ENCODE measurements around the gene MSRB2.
"Not testable (repeated sequence)": the region's sequence is repeated elsewhere in the genome, so short reads cannot be mapped to it uniquely, and the experiment has no call there.

Gene MSRB2

GRCh38 chr10:23095404-23095965 lies at the start of gene MSRB2:
MSRB2 (plus strand) TSS chr10:23095579; CDS start chr10:23095609, 30 bp downstream.
- DNase-seq (ENCODE audit: low spot score), result peak; percentile 91

- no peak for DNase-seq (ENCODE audit: low spot score)
Measured at GRCh38 chr10:23046027-23046426, 49.4 kb upstream of the MSRB2 start.

- no peak for DNase-seq (ENCODE audit: low spot score)
Measured at GRCh38 chr10:23047201-23048050, 48.0 kb upstream of the MSRB2 start.

- no peak for DNase-seq (ENCODE audit: low spot score)
Measured at GRCh38 chr10:23048191-23048590, 47.2 kb upstream of the MSRB2 start.

GRCh38 chr10:23051278-23051677 lies 44.1 kb upstream of the MSRB2 start:
- no peak for DNase-seq (ENCODE audit: low spot score)

- DNase-seq (ENCODE audit: low spot score), result peak; percentile 13
Measured at GRCh38 chr10:23051855-23052331, 43.5 kb upstream of the MSRB2 start.

DNA sequence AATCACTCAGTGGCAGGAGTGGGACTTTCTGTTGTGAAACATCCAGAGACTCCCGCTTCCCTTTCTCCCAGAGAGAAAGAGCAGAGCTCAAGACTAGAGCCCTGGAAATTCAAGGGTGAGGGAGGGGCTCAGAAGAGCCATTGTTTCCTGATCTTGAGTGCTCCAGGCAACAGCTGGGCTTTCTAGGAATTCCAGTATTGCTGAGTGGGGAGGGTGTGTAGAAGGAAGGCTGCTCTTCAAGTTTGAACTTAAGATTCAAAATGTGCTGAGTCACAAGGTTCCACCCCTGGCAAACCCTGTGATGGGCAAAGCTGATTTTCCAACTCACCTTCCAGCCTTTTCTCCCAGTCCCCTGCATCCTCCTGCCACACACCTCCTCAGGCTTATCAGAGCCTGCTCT lies 42.3 kb upstream of the MSRB2 start:
- DNase-seq (ENCODE audit: low spot score), result peak; percentile 38

GRCh38 chr10:23055424-23056185 lies 39.8 kb upstream of the MSRB2 start:
- no peak for DNase-seq (ENCODE audit: low spot score)

- DNase-seq (ENCODE audit: low spot score), result no peak
Measured at GRCh38 chr10:23056186-23056579, 39.2 kb upstream of the MSRB2 start.

GRCh38 chr10:23058366-23058765 lies 37.0 kb upstream of the MSRB2 start:
- DNase-seq (ENCODE audit: low spot score), result no peak

- DNase-seq (ENCODE audit: low spot score), result no peak
Measured at GRCh38 chr10:23060918-23061317, 34.5 kb upstream of the MSRB2 start.

DNA sequence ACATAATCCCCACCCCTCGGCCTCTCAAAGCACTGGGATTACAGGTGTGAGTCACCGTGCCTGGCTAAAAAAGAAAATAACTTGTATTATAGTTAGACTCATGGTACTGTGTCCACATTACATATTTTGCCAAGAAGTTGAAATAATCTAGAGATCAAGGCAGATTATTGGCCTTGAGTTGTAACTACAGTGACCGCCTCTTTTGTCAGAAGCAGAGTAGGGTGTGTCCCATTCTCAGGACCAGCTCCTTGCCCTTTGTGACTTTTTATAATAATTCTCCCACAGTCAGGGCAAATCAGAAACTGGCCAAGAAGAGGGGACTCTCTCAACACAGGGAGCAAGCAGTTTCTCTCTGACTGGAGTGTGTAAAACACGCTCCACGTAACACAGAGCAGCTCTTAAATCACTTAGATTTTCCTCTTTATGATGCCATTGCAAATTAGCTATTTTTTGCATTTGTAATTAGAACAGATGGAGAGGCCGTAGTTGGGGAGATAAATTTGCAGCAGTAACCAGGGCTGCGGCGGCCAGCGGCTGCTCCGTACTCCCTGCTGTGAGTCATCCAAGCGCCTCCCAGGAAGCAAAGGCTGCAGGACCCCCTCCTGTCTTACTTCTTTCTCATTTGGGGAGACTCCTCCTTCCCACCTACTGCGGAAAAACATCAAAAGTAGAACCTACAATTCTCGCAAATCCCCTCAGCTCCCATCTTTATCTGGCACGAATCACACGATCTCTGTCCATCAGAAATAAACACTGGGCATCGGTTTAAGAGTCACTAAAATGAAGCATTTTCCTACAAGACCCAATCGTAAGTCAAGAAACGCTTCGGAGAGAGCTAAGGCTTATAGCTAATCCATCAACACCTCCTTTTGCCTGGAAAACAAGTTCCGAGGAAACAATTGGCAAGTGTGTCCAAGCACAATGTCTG lies 32.1 kb upstream of the MSRB2 start:
- DNase-seq (ENCODE audit: low spot score), result peak; percentile 14

GRCh38 chr10:23063973-23064812 lies 31.2 kb upstream of the MSRB2 start:
- DNase-seq (ENCODE audit: low spot score), result no peak

GRCh38 chr10:23064813-23065114 lies 30.6 kb upstream of the MSRB2 start:
- DNase-seq (ENCODE audit: low spot score), result not testable (repeated sequence)

GRCh38 chr10:23065181-23065948 lies 30.0 kb upstream of the MSRB2 start:
- DNase-seq (ENCODE audit: low spot score), result peak; percentile 83

DNA sequence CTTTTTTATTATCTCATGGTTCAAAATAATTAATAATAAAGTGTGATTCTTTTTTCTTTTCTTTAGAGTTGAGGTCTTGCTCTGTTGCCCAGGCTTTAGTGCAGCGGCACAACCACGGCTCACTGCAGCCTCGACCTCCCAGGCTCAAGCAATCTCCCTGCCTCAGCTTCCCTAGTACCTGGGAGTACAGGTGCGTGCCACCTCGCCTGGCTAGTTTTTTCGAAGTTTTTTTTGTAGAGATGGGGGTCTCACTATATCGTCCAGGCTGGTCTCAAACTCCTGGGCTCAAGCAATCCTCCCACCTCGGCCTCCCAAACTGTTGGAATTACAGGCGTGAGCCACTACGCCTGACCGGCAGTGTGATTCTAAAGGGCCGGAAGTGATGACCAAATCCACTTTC lies 28.0 kb upstream of the MSRB2 start:
- DNase-seq (ENCODE audit: low spot score), result no peak

DNA sequence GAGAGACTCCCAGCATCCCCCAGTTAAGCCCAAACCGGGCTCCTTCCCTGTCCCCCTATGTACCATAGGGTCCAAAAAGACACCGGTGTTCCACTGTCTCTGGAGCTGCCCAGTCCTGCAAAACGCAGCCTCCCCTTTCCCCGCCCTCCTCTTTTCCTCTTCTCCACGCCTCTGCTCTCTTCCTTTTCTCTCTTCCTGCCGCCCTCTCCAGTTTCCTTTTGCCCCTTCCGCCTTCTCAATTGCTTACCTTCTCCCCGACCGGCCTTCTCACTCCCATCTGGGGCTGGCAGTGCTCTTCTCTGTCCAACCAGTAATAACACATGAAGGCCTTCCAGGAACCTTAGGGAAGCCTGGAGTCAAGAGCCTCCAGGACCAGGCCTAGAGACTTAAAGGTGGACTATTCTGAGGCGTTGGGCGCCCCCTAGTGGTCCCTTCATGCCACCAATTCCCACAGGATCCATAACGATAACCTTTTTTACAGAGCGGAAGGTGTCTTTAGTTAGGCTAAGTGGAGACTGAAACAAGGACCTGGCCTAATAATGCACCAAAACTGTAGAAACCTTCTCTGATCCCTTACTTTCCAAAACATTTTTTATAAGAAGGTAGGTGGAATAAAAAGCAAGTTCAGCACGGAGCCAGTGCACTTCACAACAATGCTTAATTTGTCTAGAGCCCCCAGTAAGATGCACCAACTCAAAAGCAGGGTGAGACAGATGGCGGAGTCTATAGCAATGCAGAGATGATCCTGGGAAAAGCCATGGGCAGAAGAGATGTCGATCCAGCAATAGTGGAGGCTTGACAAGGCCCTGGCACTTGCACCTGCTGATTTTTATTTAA lies 27.2 kb upstream of the MSRB2 start:
- peak; percentile 77 for DNase-seq (ENCODE audit: low spot score)

DNA sequence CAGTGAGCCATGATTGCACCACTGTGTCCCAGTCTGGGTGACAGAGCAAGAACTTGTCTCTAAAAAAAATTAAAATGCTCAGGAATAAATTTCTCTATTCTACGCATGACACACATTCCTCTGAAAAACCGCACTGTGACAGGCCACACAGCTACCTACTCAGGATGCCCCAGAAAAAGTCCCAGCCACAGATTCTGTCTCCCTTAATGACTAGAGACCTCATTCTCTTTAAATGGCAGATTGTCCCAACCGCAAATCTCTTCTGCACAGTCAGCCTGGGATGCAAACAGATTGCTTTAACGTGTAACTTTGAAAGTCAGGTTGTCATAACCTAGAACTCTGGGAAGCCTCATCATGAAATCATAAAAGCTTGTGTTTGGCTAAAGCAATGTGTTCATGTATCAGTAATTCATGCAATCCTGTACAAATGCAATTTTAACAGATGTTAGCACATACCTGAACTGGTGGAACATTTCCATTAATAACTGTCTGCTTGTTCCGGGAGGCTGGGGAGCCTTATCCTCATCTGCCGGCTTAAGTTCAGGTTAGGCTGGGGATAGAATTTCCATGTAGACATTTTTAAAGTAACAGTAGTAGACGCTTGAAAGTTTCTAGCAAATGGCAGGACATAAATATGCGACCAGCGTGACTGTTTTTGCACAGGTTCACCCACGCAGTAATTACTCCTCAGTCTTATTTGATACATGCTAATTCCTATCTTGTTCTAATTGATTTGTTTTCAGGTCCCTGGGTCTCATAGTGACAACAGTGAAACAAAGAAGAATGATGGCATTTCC lies 26.2 kb upstream of the MSRB2 start:
- DNase-seq (ENCODE audit: low spot score), result no peak
